Astrocyte (in vitro differentiated cells and primary cell): ENCODE data around the gene SNAPIN. TPM values are rescaled to one million over a fixed set of nuclear protein-coding genes. Genes with fewer than 3 reads are reported as not detected.

ENCODE experiments used
- DNase-seq: peaks from one replicate; pipeline ENCODE4 v3.0.0-alpha.2; 2010; ENCODE audit warnings: low read depth
- FAIRE-seq: peaks from 2 replicates; lab custom pipeline; 2011; peaks lifted over from hg19 to GRCh38; lab: Jason Lieb, UNC
- H2AFZ ChIP-seq: 2 replicates; pipeline ENCODE4 v1.6.0; 2012; ENCODE audit warnings: low read depth, low read length, inconsistent platforms
- H3K27ac ChIP-seq: 2 replicates; pipeline ENCODE4 v1.5.1; 2011; ENCODE audit warnings: low read depth, low read length, inconsistent platforms
- H3K27me3 ChIP-seq: 2 replicates; pipeline ENCODE4 v1.6.0; 2011; ENCODE audit warnings: low read length, inconsistent platforms; ENCODE audit not compliant: insufficient read depth
- H3K36me3 ChIP-seq: 2 replicates; pipeline ENCODE4 v1.5.1; 2011; ENCODE audit warnings: low read length, inconsistent platforms; ENCODE audit not compliant: insufficient read depth
- H3K4me1 ChIP-seq: 2 replicates; pipeline ENCODE4 v1.5.1; 2011; ENCODE audit warnings: low read length, inconsistent platforms; ENCODE audit not compliant: insufficient read depth
- H3K4me2 ChIP-seq: 2 replicates; pipeline ENCODE4 v1.6.0; 2012; ENCODE audit warnings: low read length, inconsistent platforms
- H3K4me3 ChIP-seq: 2 replicates; pipeline ENCODE4 v1.5.1; 2011; ENCODE audit warnings: low read depth, mild to moderate bottlenecking, low read length, inconsistent platforms; ENCODE audit not compliant: insufficient read depth
- H3K79me2 ChIP-seq: 2 replicates; pipeline ENCODE4 v1.6.0; 2012; ENCODE audit warnings: mild to moderate bottlenecking, low read length, inconsistent platforms; ENCODE audit not compliant: insufficient read depth
- H3K9ac ChIP-seq: 2 replicates; pipeline ENCODE4 v1.6.0; 2012; ENCODE audit warnings: mild to moderate bottlenecking, low read length, inconsistent platforms
- H3K9me3 ChIP-seq: 2 replicates; pipeline ENCODE4 v1.5.1; 2012; ENCODE audit warnings: low read depth, mild to moderate bottlenecking, low read length, inconsistent platforms; ENCODE audit not compliant: insufficient read depth
- H4K20me1 ChIP-seq: 2 replicates; pipeline ENCODE4 v1.6.0; 2012; ENCODE audit warnings: low read length, inconsistent platforms; ENCODE audit not compliant: insufficient read depth
- H3K27ac Mint-ChIP-seq: one replicate; pipeline ENCODE4 v1.8.0; 2021; ENCODE audit warnings: mild to moderate bottlenecking, mixed read lengths; ENCODE audit not compliant: unreplicated experiment
- H3K27me3 Mint-ChIP-seq: one replicate; pipeline ENCODE4 v1.8.0; 2021; ENCODE audit warnings: low read depth, mixed read lengths; ENCODE audit not compliant: unreplicated experiment
- H3K36me3 Mint-ChIP-seq: one replicate; pipeline ENCODE4 v1.8.0; 2021; ENCODE audit warnings: low read depth, mixed read lengths; ENCODE audit not compliant: unreplicated experiment
- H3K4me1 Mint-ChIP-seq: one replicate; pipeline ENCODE4 v1.8.0; 2021; ENCODE audit warnings: low read depth, mixed read lengths; ENCODE audit not compliant: unreplicated experiment
- H3K4me3 Mint-ChIP-seq: one replicate; pipeline ENCODE4 v1.8.0; 2021; ENCODE audit warnings: mild to moderate bottlenecking, moderate library complexity, mixed read lengths; ENCODE audit not compliant: unreplicated experiment
- H3K9me3 Mint-ChIP-seq: one replicate; pipeline ENCODE4 v1.8.0; 2021; ENCODE audit warnings: mild to moderate bottlenecking, mixed read lengths; ENCODE audit not compliant: unreplicated experiment
- EZH2 ChIP-seq: IDR thresholded peaks from 2 replicates; pipeline ENCODE4 v1.6.1; 2012; ENCODE audit warnings: mild to moderate bottlenecking, low read length, inconsistent platforms; ENCODE audit not compliant: insufficient read depth
- total RNA-seq: library from RNA; stranded (reverse); gene quantifications from 2 replicates; pipeline ENCODE4 v1.2.1, GENCODE V29; 2021
- TF ChIP-seq, protein P1 (sequence below): IDR thresholded peaks from 2 replicates; pipeline ENCODE4 v1.5.1; 2011; ENCODE audit warnings: low read depth, mild to moderate bottlenecking, inconsistent platforms, low read length, moderate library complexity; ENCODE audit not compliant: insufficient read depth

SNAPIN gene
- total RNA-seq, 1 donor from 2014 or later, result 31.3 TPM

DNA sequence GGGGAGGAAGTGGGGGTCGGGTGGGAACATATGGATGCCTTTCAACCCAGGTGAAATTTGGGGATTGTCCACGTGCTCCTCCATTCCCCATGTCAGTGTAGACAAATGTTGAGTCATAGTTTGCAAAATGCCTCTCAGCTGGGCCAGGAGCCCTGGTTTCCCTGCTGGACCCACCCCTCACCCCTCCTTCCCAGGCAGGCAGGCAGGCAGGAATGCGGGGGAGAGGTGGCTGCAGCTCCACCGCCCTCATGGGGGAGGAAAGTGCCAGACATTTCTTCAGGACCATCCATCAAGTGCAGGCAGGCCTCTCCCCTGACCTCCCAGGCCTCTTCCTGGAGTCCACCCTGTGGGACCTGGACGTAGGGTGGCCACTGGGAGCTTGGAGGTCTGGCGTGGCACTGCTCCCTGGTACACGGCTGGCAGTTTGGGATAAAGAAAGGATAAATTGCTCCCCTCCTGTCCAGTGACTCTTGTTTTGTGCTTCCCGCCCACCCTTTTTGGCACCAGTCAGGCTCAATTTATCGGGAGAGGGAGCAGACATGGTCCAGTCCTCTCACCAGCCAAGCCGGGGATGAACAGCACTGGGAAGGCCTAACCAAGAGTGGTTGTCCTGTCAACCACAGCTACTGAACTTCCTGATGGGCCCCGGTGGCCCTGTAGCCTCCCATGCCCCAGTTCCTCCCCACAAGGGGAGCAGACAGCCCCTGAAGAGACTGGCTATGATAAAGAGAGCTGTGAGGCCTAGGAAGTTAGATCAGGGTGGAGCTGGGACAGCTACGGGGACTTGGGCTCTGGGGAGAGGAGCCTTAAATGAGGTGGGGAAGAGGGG lies 38.9 kb downstream of the SNAPIN start:
- Mint-ChIP-seq H3K27ac (peak overlapping the region; percentile 55), H3K9me3 (no peaks in the 10 kb centered on the region), H3K4me1 (peaks cover 16% of the 10 kb centered on the region), H3K27me3 (peaks cover 3% of the 10 kb centered on the region), H3K36me3 (no peaks in the 10 kb centered on the region), H3K4me3 (no peak overlapping the region)
- Histone ChIP-seq H3K4me3 (no peak overlapping the region), H3K4me1 (peaks cover 6% of the 10 kb centered on the region), H2AFZ (peak overlapping the region; percentile 88), H3K36me3 (no peaks in the 10 kb centered on the region), H4K20me1 (no peaks in the 10 kb centered on the region), H3K27me3 (no peaks in the 10 kb centered on the region), H3K9me3 (no peaks in the 10 kb centered on the region), H3K4me2 (peak overlapping the region; percentile 30), H3K9ac (no peak overlapping the region), H3K79me2 (no peaks in the 10 kb centered on the region), H3K27ac (no peak overlapping the region)
- no peak for TF ChIP-seq EZH2
- FAIRE-seq, result no peak
- peak; percentile 70 for DNase-seq

- TF ChIP-seq EZH2, result no peak
- TF ChIP-seq, protein P1, sequence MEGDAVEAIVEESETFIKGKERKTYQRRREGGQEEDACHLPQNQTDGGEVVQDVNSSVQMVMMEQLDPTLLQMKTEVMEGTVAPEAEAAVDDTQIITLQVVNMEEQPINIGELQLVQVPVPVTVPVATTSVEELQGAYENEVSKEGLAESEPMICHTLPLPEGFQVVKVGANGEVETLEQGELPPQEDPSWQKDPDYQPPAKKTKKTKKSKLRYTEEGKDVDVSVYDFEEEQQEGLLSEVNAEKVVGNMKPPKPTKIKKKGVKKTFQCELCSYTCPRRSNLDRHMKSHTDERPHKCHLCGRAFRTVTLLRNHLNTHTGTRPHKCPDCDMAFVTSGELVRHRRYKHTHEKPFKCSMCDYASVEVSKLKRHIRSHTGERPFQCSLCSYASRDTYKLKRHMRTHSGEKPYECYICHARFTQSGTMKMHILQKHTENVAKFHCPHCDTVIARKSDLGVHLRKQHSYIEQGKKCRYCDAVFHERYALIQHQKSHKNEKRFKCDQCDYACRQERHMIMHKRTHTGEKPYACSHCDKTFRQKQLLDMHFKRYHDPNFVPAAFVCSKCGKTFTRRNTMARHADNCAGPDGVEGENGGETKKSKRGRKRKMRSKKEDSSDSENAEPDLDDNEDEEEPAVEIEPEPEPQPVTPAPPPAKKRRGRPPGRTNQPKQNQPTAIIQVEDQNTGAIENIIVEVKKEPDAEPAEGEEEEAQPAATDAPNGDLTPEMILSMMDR, result no peak
- Histone ChIP-seq H4K20me1 (no peaks in the 10 kb centered on the region), H3K9me3 (no peaks in the 10 kb centered on the region), H3K79me2 (no peaks in the 10 kb centered on the region), H3K4me2 (peak overlapping the region; percentile 30), H2AFZ (peak overlapping the region; percentile 88), H3K36me3 (no peaks in the 10 kb centered on the region), H3K9ac (no peak overlapping the region), H3K4me1 (peaks cover 6% of the 10 kb centered on the region), H3K4me3 (no peak overlapping the region), H3K27ac (no peak overlapping the region), H3K27me3 (no peaks in the 10 kb centered on the region)
- Mint-ChIP-seq H3K27ac (peak overlapping the region; percentile 55), H3K36me3 (no peaks in the 10 kb centered on the region), H3K27me3 (peaks cover 3% of the 10 kb centered on the region), H3K9me3 (no peaks in the 10 kb centered on the region), H3K4me1 (peaks cover 16% of the 10 kb centered on the region), H3K4me3 (no peak overlapping the region)
- FAIRE-seq (no peak), DNase-seq (peak; percentile 40)
Observed at GRCh38 chr1:153698020-153698922, 39.8 kb downstream of the SNAPIN start.

DNA sequence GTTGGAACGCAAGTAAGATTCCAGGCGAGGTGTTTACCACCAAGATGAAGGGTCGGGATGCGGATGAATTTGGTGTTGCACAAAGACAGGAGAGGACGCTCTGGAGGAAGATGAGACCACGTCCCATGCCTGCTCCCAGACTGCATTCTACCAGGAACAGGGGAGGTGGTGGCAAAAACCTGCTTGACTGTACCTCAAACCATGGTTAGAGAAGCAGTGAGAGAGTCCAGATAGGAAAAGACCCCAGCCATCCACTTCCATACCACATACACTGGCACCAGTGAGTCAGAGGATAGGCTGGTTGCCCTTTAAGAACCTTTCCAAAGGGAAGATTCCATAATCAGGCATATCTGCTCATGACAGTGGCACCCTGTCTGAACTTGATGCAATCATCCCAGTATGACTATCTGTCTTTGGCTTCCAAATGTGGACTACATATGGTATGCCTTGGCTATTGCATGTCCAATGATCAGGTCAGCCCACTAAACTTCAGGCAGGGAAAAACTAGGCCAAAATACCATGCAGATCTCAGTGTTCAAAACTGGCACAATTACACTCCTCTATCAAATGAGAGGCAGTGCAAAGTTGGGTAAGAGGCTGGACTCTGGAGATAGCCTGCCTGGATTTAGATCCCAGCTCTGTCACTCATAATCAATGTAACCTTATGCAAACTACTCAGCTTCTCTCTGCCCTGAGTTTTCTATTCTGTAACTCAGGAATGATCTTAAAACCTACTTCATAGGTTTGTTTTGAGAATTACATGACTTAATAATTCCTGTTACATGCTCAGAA lies 40.6 kb downstream of the SNAPIN start:
- TF ChIP-seq, protein P1, result no peak
- no peak for TF ChIP-seq EZH2
- no peaks in the 10 kb centered on the region for H3K36me3 Mint-ChIP-seq
- peaks cover 6% of the 10 kb centered on the region for H3K4me1 ChIP-seq
- no peak for DNase-seq
- H2AFZ ChIP-seq, result no peak overlapping the region
- no peaks in the 10 kb centered on the region for H4K20me1 ChIP-seq
- H3K4me2 ChIP-seq, result no peak overlapping the region
- H3K4me3 ChIP-seq, result no peak overlapping the region
- no peaks in the 10 kb centered on the region for H3K9me3 Mint-ChIP-seq
- FAIRE-seq, result no peak
- H3K4me1 Mint-ChIP-seq, result peaks cover 16% of the 10 kb centered on the region
- H3K27ac ChIP-seq, result no peak overlapping the region
- no peaks in the 10 kb centered on the region for H3K9me3 ChIP-seq
- H3K4me3 Mint-ChIP-seq, result no peak overlapping the region
- H3K27me3 ChIP-seq, result no peaks in the 10 kb centered on the region
- no peaks in the 10 kb centered on the region for H3K27me3 Mint-ChIP-seq
- no peak overlapping the region for H3K9ac ChIP-seq
- no peak overlapping the region for H3K27ac Mint-ChIP-seq
- no peaks in the 10 kb centered on the region for H3K79me2 ChIP-seq
- H3K36me3 ChIP-seq, result no peaks in the 10 kb centered on the region
